ENCODE results near the gene SERPINC1. TPM values are rescaled to one million over a fixed set of nuclear protein-coding genes. Genes with fewer than 3 reads are reported as not detected.

SERPINC1 gene
- total and polyA plus RNA-seq, 9 of the 15 experiments (the other 6 are each of a cell fraction or from before 2014, with no cell fraction given): 0.07 to 1.2 (median 0.50) TPM

GRCh38 chr1:173867753-173868265 lies 49.3 kb downstream of the SERPINC1 start, which contains the start of gene GAS5 (continued):
- peak; percentile 83 for TF ChIP-seq ETS1 (conservative IDR thresholded peaks at IDR 0.05; ENCODE audit: control insufficient read depth, low read depth, low read length)
- TF ChIP-seq MEF2D (tag; conservative IDR thresholded peaks at IDR 0.05; ENCODE audit: low read depth): peak; percentile 71; the same call in 1 of the 2 replicates
- TF ChIP-seq TGIF2 (CRISPR knock-in tag; IDR thresholded peaks at IDR 0.05): no peak
- TF ChIP-seq HDAC1 (IDR thresholded peaks at IDR 0.05): peak in 1 of 2 experiments; percentile 90; a peak in 2 of 4 replicates
- peak; percentile 87 for TF ChIP-seq JUNB (CRISPR knock-in tag; conservative IDR thresholded peaks at IDR 0.05)
- TF ChIP-seq, protein P1, sequence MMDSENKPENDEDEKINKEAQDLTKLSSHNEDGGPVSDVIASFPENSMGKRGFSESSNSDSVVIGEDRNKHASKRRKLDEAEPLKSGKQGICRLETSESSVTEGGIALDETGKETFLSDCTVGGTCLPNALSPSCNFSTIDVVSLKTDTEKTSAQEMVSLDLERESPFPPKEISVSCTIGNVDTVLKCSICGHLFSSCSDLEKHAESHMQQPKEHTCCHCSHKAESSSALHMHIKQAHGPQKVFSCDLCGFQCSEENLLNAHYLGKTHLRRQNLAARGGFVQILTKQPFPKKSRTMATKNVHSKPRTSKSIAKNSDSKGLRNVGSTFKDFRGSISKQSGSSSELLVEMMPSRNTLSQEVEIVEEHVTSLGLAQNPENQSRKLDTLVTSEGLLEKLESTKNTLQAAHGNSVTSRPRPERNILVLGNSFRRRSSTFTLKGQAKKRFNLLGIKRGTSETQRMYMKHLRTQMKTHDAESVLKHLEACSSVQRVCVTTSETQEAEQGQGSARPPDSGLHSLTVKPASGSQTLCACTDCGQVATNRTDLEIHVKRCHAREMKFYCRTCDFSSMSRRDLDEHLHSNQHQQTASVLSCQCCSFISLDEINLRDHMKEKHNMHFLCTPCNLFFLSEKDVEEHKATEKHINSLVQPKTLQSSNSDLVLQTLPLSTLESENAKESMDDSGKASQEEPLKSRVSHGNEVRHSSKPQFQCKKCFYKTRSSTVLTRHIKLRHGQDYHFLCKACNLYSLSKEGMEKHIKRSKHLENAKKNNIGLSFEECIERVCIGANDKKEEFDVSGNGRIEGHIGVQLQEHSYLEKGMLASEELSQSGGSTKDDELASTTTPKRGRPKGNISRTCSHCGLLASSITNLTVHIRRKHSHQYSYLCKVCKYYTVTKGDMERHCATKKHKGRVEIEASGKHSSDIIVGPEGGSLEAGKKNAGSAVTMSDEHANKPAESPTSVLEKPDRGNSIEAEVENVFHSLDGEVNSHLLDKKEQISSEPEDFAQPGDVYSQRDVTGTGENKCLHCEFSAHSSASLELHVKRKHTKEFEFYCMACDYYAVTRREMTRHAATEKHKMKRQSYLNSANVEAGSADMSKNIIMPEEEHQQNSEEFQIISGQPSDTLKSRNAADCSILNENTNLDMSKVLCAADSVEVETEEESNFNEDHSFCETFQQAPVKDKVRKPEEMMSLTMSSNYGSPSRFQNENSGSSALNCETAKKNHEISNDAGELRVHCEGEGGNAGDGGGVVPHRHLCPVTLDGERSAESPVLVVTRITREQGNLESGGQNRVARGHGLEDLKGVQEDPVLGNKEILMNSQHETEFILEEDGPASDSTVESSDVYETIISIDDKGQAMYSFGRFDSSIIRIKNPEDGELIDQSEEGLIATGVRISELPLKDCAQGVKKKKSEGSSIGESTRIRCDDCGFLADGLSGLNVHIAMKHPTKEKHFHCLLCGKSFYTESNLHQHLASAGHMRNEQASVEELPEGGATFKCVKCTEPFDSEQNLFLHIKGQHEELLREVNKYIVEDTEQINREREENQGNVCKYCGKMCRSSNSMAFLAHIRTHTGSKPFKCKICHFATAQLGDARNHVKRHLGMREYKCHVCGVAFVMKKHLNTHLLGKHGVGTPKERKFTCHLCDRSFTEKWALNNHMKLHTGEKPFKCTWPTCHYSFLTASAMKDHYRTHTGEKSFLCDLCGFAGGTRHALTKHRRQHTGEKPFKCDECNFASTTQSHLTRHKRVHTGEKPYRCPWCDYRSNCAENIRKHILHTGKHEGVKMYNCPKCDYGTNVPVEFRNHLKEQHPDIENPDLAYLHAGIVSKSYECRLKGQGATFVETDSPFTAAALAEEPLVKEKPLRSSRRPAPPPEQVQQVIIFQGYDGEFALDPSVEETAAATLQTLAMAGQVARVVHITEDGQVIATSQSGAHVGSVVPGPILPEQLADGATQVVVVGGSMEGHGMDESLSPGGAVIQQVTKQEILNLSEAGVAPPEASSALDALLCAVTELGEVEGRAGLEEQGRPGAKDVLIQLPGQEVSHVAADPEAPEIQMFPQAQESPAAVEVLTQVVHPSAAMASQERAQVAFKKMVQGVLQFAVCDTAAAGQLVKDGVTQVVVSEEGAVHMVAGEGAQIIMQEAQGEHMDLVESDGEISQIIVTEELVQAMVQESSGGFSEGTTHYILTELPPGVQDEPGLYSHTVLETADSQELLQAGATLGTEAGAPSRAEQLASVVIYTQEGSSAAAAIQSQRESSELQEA (IDR thresholded peaks at IDR 0.05; ENCODE audit: low read depth): no peak
- no peak for TF ChIP-seq ZKSCAN8 (CRISPR knock-in tag; IDR thresholded peaks at IDR 0.05)
- peak; percentile 95 for TF ChIP-seq BRD9 (IDR thresholded peaks at IDR 0.05; ENCODE audit: low read depth, partially characterized antibody)
- TF ChIP-seq ZBTB9 (CRISPR knock-in tag; IDR thresholded peaks at IDR 0.05): peak; percentile 89
- TF ChIP-seq GTF2F1 (IDR thresholded peaks at IDR 0.05; ENCODE audit: low read depth, low read length): peak; percentile 99
- peak; percentile 100 for TF ChIP-seq POLR2AphosphoS5 (IDR thresholded peaks at IDR 0.05; ENCODE audit: control insufficient read depth, insufficient read depth, low read depth, low read length)
- TF ChIP-seq FOXK1 (CRISPR knock-in tag; IDR thresholded peaks at IDR 0.05; ENCODE audit: borderline replicate concordance): peak; percentile 92
- peak; percentile 75 for TF ChIP-seq SIN3B (IDR thresholded peaks at IDR 0.05; ENCODE audit: low read depth)
- TF ChIP-seq BCOR (IDR thresholded peaks at IDR 0.05): no peak; the same call in 1 of the 2 replicates
- TF ChIP-seq ZKSCAN1 (IDR thresholded peaks at IDR 0.05; ENCODE audit: low read depth, low read length): peak; percentile 7; the same call in 1 of the 2 replicates
- peak; percentile 37; the same call in 1 of the 2 replicates for TF ChIP-seq TEAD4 (IDR thresholded peaks at IDR 0.05; ENCODE audit: low read length)
- TF ChIP-seq TEAD4 (CRISPR knock-in tag; IDR thresholded peaks at IDR 0.05; ENCODE audit: borderline replicate concordance): no peak
- no peak for TF ChIP-seq SNRNP70 (optimal IDR thresholded peaks at IDR 0.05; ENCODE audit: low read depth, low read length)
- TF ChIP-seq HCFC1 (IDR thresholded peaks at IDR 0.05; ENCODE audit: low read depth, low read length): peak; percentile 55; the same call in 1 of the 2 replicates

Measured in K562 (cell line).